Stimulated activated CD4-positive, alpha-beta T cell treated with anti-CD3 and anti-CD28 coated beads, Interleukin-4, amount 100 ng/mL, for 48 hours (primary cell): ENCODE measurements around the gene SRSF2.
"Not testable (repeated sequence)": the region's sequence is repeated elsewhere in the genome, so short reads cannot be mapped to it uniquely, and the experiment has no call there.

Source experiments
- DNase-seq, 2 donors: peaks; one replicate each; pipeline ENCODE4 v3.0.0-alpha.2; 2020; ENCODE audit warnings: low read depth in 2 of 2

The SRSF2 gene

GRCh38 chr17:76700617-76701470 lies 36.3 kb downstream of the SRSF2 start:
- DNase-seq = no peak

- no peak for DNase-seq
Observed at GRCh38 chr17:76700270-76700616, 36.9 kb downstream of the SRSF2 start.

DNA sequence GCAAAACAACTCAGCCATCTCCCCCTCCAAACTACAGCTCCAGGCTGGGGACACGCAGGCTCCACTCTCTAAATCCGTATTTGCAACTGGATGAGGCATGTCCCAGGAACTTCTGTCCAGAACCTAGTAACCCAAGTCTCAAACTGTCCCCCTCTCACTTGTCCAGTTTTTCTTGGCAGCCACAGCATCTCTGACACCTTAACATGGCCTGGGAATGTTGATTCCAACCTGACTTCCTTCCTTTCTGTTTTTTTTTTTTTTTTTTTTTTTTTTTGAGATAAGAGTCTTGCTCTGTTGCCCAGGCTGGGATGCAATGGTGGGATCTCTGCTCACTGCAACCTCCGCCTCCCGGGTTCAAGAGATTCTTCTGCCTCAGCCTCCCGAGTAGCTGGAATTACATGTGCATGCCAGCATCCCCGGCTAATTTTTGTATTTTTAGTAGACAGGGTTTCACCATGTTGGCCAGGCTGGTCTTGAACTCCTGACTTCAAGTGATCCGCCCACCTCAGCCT lies 38.6 kb downstream of the SRSF2 start:
- DNase-seq = not testable (repeated sequence)

- no peak for DNase-seq
Observed at GRCh38 chr17:76697702-76698465, 39.2 kb downstream of the SRSF2 start.

DNA sequence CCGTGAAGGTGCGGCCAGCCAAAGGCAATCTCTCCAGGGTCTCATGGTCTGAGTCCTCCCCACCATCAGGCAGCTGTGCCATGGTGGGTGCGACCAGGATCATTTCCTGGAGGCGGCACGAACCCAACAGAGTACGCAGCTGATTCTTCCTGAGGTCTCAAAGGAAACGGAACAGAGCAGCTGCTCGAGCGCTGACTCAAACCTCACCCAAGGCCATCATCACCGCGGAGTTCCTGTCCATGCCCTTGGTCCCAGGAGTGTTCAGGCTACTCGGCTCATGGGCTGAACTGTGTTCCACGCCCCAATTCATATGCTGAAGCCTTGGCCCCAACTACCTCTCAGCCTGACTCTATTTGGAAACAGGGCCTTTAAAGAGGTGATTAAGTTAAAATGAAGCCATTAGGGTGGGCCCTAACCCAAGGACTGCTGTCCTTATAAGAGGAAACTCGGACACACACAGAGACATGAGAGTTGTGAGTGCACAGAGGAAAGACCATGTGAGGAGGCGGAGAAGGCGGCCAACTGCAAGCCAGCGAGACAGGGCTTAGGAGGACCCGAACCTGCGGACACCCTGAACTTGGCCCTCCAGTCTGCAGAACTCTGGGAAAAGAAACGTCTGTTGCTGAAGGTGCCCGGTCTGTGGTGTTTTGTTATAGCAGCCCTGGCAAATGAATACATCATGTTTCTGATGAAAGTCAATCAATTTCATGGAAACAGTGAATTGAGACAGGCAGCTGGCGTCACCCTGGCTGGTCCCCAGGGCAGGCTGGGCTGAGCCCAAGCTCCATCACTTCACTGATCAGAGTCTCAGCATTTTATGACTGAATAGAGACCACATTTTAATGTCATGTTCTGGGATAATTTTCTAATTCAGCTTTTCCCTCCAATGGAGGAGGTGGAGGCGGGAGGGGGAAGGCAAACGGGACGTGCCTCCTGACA lies 40.1 kb downstream of the SRSF2 start:
- DNase-seq = no peak

GRCh38 chr17:76695059-76695831 lies 41.9 kb downstream of the SRSF2 start:
- DNase-seq = no peak

GRCh38 chr17:76691379-76692191 lies 45.5 kb downstream of the SRSF2 start:
- no peak for DNase-seq

DNA sequence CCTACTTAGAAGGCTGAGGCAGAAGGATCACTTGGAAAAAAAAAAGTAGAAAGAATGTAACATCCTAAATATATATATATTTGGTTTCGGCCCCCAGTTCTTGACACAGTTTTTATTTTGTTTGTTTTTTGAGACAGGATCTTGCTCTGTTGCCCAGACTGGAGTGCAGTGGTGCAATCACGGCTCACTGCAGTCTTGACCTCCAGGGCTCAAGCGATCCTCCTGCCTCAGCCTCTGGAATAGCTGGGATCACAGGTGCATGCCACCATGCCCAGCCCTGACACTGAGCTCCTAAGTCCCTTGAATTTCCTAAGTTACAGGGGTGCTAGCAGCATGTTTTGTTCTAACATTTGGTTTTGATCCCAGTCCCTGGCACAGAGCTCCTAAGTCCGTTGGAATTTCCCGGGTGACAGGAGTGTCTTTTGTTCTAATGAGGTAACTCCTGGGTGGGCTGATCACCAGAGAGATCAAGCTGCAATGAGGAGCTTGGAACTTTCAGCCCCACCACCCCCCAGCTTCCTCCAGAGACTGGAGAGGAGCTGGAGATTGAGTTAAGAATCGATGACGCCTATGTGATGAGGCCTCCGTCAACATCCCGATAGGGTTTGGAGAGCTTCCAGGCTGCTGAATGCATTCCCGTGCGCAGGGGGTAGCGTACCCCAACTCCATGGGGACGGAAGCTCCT lies 46.4 kb downstream of the SRSF2 start:
- DNase-seq = no peak

DNA sequence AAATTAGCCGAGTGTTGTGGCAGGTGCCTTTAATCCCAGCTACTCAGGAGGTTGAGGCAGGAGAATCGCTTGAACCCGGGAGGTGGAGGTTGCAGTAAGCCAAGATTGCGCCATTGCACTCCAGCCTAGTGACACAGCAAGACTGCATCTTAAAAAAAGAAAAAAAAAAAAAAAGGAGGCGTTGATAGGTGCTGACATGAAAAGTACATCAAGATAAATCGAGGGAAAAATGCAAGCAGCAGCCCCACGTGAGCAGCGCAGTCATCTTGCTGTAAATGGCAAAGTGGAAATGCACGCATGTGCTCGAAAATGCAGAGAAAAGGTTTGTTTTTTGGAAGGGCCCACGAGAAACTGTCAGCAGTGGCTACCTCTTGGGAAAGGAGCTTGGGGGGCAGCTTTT lies 47.3 kb downstream of the SRSF2 start:
- no peak for DNase-seq

- no peak for DNase-seq
Observed at GRCh38 chr17:76688165-76688622, 48.9 kb downstream of the SRSF2 start.

DNA sequence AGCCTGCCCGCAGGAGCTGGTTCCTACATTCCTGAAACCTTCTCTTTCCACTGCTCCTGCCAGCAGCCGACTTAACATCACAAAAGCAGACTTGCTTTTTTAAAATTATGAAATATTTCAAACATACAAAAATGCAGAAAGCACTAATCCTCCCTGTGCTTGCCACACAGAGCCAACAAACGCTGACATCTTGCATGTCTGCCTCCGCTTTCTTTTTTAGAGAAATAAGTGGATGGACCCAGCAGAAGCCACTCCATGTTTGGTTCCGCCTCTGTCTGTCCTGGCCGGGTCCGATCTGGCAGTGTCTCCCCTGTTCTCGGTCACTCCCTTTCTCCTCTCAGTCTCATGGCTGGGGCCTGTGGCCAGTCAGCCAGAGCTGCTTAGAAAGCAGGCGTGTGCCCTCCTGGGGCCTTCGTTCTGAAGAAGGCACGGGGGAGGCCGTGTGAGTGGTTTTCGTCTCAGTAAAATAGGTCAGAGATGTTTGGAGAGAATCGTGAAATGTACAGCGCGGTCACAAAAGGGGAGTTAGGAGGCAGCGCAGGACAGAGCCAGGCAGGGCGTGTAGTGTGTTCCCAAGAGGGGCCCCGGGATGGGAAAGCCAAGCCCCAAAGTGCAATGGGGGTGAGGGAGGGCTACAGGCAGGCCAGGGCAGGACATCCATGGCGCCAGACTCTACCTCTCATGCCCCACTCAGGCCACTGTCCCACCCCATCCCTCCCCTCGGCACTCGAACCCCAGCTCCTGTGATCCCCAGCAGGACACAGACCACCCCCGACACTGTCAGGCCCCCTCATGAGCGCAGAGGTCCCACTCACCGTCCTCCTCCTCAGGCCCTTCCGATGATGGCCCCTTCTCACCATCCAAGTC lies 49.6 kb downstream of the SRSF2 start:
- no peak for DNase-seq

GRCh38 chr17:76686538-76687297 lies 50.4 kb downstream of the SRSF2 start:
- no peak for DNase-seq

DNA sequence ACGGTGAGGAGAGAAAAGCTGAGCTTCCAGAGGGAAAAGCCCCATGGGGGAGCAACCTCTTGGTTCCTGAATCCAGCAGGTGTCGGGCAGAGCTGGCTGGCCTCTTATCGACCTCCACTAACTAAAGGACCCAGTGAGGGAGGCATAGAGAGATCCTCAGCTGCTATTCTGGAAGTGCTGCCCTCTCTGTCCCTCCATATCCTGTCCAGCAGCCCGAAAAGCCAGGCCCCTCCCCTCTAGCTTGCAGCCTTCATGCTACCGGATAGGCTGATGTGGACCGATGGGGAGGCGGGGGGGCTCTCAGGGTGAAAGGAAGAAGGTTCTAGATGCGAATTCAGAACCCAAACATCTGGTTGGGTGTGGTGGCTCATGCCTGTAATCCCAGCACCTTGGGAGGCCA lies 51.3 kb downstream of the SRSF2 start:
- DNase-seq = no peak

DNA sequence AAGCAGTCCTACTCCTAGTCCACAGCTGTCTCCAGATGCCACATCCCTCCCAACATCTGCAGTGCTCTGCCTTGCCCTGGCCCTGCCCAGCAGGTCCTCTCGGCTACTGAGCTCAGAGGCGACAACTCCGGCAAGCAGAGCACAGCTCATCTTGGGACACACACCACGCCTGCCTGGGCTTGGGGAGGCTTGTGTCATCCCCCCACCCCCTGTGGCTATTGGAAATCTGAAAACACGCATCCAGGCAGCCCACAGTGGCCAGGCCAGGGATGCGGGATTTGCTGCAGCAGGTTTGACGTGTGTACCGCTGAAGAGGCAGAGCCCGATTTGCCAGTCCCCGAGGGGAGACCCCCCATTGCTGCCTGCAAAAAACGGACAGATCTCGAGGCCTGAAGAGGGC lies 51.8 kb downstream of the SRSF2 start:
- no peak for DNase-seq

DNA sequence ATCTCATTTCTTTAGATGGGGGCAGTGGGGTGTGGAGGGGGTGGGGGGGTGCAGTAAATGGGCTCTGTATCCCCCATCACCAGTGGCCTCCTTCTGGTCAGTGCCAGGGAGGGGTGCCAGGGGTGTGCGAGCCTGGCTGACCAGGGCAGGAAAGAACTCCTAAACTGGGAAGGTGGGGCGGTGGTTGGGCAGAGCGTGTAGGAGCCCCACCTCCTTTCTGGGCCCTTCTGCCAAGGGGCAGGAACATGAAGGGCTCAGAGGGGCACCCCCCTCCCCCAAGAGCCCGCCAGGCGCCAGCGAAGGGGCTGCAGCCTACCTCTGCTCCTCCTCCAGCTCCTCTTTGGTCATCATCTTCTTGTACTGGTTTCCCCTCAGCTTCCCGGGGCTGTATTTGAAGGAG lies 52.4 kb downstream of the SRSF2 start:
- DNase-seq = no peak
